ENCODE results near the gene GPR78.

The GPR78 gene

GRCh38 chr4:8557151-8558076 is 22.8 kb upstream of the GPR78 start:
- H3K27ac ChIP-seq = no peak overlapping the region
- no peak for TF ChIP-seq CTCF (IDR thresholded peaks at IDR 0.05)
- no peak for TF ChIP-seq ZFX (IDR thresholded peaks at IDR 0.05; ENCODE audit: borderline replicate concordance)

GRCh38 chr4:8558080-8558960 is 21.9 kb upstream of the GPR78 start:
- no peak for TF ChIP-seq CTCF (IDR thresholded peaks at IDR 0.05)
- TF ChIP-seq ZFX (IDR thresholded peaks at IDR 0.05; ENCODE audit: borderline replicate concordance) = no peak
- no peak overlapping the region for H3K27ac ChIP-seq

GRCh38 chr4:8559011-8559410 is 21.2 kb upstream of the GPR78 start:
- no peak for TF ChIP-seq ZFX (IDR thresholded peaks at IDR 0.05; ENCODE audit: borderline replicate concordance)
- no peak for TF ChIP-seq CTCF (IDR thresholded peaks at IDR 0.05)
- no peak overlapping the region for H3K27ac ChIP-seq

- no peak for TF ChIP-seq CTCF (IDR thresholded peaks at IDR 0.05)
- no peak for TF ChIP-seq ZFX (IDR thresholded peaks at IDR 0.05; ENCODE audit: borderline replicate concordance)
- H3K27ac ChIP-seq = no peak overlapping the region
Observed at GRCh38 chr4:8559524-8560264, 20.5 kb upstream of the GPR78 start.

- no peak overlapping the region for H3K27ac ChIP-seq
- TF ChIP-seq CTCF (IDR thresholded peaks at IDR 0.05) (no peak), ZFX (IDR thresholded peaks at IDR 0.05; ENCODE audit: borderline replicate concordance) (no peak)
Observed at GRCh38 chr4:8560265-8561047, 19.7 kb upstream of the GPR78 start.

GRCh38 chr4:8564595-8564994 is 15.6 kb upstream of the GPR78 start:
- no peak for TF ChIP-seq CTCF (IDR thresholded peaks at IDR 0.05)
- no peak for TF ChIP-seq ZFX (IDR thresholded peaks at IDR 0.05; ENCODE audit: borderline replicate concordance)
- no peak overlapping the region for H3K27ac ChIP-seq

All from 22Rv1 (cell line).